SK-N-MC (cell line): ENCODE measurements around the gene XPR1.

Source experiments
- EZH2 ChIP-seq: fragments of 200-600 bp; sonication (generic); IDR thresholded peaks from one replicate; pipeline ENCODE4 v1.6.1; 2017; ENCODE audit warnings: antibody characterized with exemption
- FOXP2 ChIP-seq: optimal IDR thresholded peaks from 2 replicates; pipeline ENCODE3; 2011; ENCODE audit warnings: mild to moderate bottlenecking, moderate library complexity; ENCODE audit not compliant: insufficient read depth; ENCODE audit errors: extremely low read length, control extremely low read depth
- POLR2AphosphoS5 ChIP-seq: IDR thresholded peaks from 2 replicates; pipeline ENCODE4 v1.6.1; 2012; ENCODE audit warnings: mild to moderate bottlenecking, low read depth, low read length, borderline replicate concordance

- TF ChIP-seq EZH2 (no peak), POLR2AphosphoS5 (no peak), FOXP2 (no peak)
Measured at GRCh38 chr1:180929389-180929788, 297.6 kb downstream of the XPR1 start.
